HG02870 (cell line): Measurements from ENCODE around the gene PAK1IP1.
A peak's percentile ranks its signal among the peaks of the same experiment; 100 is the strongest.
"Not testable (repeated sequence)": the region's sequence is repeated elsewhere in the genome, so short reads cannot be mapped to it uniquely, and the experiment has no call there.

Experiments used
- ATAC-seq: cut with Tn5 transposase; IDR thresholded peaks from one replicate; pipeline ENCODE4 v1.9.1; 2021; ENCODE audit warnings: mild to moderate bottlenecking, moderate library complexity; ENCODE audit not compliant: unreplicated experiment

PAK1IP1 gene

GRCh38 chr6:10740061-10740460 is 45.3 kb downstream of the PAK1IP1 start:
- no peak for ATAC-seq

- not testable (repeated sequence) for ATAC-seq
These were observed 46.9 kb downstream of the PAK1IP1 start for GRCh38 chr6:10741643-10742042.

- no peak for ATAC-seq
These were observed 47.5 kb downstream of the PAK1IP1 start for GRCh38 chr6:10742251-10742650.

- no peak for ATAC-seq
These were observed 48.7 kb downstream of the PAK1IP1 start for GRCh38 chr6:10743515-10743914.

- ATAC-seq, result no peak
These were observed 50.3 kb downstream of the PAK1IP1 start for GRCh38 chr6:10745116-10745515.

GRCh38 chr6:10746915-10747250 is 52.1 kb downstream of the PAK1IP1 start:
- no peak for ATAC-seq

- peak; percentile 95 for ATAC-seq
These were observed 52.6 kb downstream of the PAK1IP1 start, which contains the start of gene TMEM14B for GRCh38 chr6:10747251-10747972. TSS of gene TMEM14B (plus strand) at chr6:10747805. CDS start at chr6:10749246, 1,441 bp downstream.

GRCh38 chr6:10749734-10750133 is 55.0 kb downstream of the PAK1IP1 start:
- no peak for ATAC-seq

- not testable (repeated sequence) for ATAC-seq
These were observed 55.8 kb downstream of the PAK1IP1 start for GRCh38 chr6:10750568-10750967.

- ATAC-seq, result not testable (repeated sequence)
These were observed 57.0 kb downstream of the PAK1IP1 start for GRCh38 chr6:10751757-10752156.

GRCh38 chr6:10756085-10756484 is 61.3 kb downstream of the PAK1IP1 start:
- ATAC-seq, result no peak
